Ovary (tissue), 9 donors: Measurements from ENCODE around the gene RALGPS2. TPM values are rescaled to one million over a fixed set of nuclear protein-coding genes. Genes with fewer than 3 reads are reported as not detected.

ENCODE experiments used
- DNase-seq, 5 donors: peaks; one replicate each; pipeline ENCODE4 v3.0.0-alpha.2; 2019 to 2020
- H3K27ac ChIP-seq, 2 donors: fragments of 200-600 bp; one replicate each; pipeline versions ENCODE4 v1.5.1 to v1.8.0; 2019 to 2022
- H3K27me3 ChIP-seq: fragments of 200-600 bp; one replicate; pipeline ENCODE4 v1.8.0; 2022
- H3K36me3 ChIP-seq: fragments of 200-600 bp; sonication (generic); one replicate; pipeline ENCODE4 v1.5.1; 2019
- H3K4me1 ChIP-seq: one replicate; pipeline ENCODE4 v1.8.1; 2013; ENCODE audit warnings: mild to moderate bottlenecking, moderate library complexity; ENCODE audit not compliant: insufficient read depth
- H3K4me3 ChIP-seq: fragments of 200-600 bp; sonication (generic); one replicate; pipeline ENCODE4 v1.5.1; 2017
- H3K9me3 ChIP-seq, 2 donors: fragments of 200-600 bp in 1 of 2; sonication (generic) in 1 of 2; one replicate each; pipeline versions ENCODE4 v1.5.1 to v1.8.1; 2013 to 2019; ENCODE audit warnings: mild to moderate bottlenecking in 1 of 2, moderate library complexity in 1 of 2
- EP300 ChIP-seq: sonication (generic); formaldehyde crosslinking; IDR thresholded peaks from one replicate; pipeline ENCODE4 v1.6.1; 2017; ENCODE audit warnings: antibody characterized with exemption
- POLR2A ChIP-seq: fragments of 450-650 bp; IDR thresholded peaks from one replicate; pipeline ENCODE4 v1.6.1; 2017; ENCODE audit warnings: antibody characterized with exemption, mild to moderate bottlenecking, moderate library complexity
- whole genome bisulfite sequencing, 3 donors: extraction: QIAGEN DNeasy Blood & Tissue Kit in 1 of 3; methylation state at CpG; one replicate each; pipeline versions ENCODE4 v1.1.5 to v1.1.7; 2013 to 2017; 5-methylcytosine and 5-hydroxymethylcytosine counted together
- intact Hi-C, 4 donors: fragments of 100-400 bp; cut with DNase I; formaldehyde crosslinking; loops; one replicate each; pipeline versions ENCODE4 v1.11.0 to v1.15.1; 2022 to 2023
- polyA plus RNA-seq, 2 donors: library from polyadenylated mRNA; stranded (reverse); fragments of 200-250 nt in 1 of 2; fragments of 350-450 nt in 1 of 2; fragmentation: Illumina TruSeq in 1 of 2; extraction: RNeasy Lipid Tissue Mini Kit (QIAGEN cat#74804) in 1 of 2; gene quantifications; one replicate each; pipeline ENCODE4 v1.2.3, GENCODE V29; 2013 to 2014
- total RNA-seq, 7 donors: library from RNA; depleted of rRNA in 2 of 7; stranded (reverse); fragments of >200 nt in 2 of 7; fragmentation: NEBNext Ultra II Directional in 3 of 7; extraction: Animal tissue kit (Norgen Biotek cat#: 25700) in 3 of 7; gene quantifications; one replicate each; pipeline versions ENCODE4 v1.1.0 to v1.2.4, GENCODE V29; 2016 to 2023
- TF ChIP-seq, protein P1 (sequence below), 3 donors: fragments of 450-650 bp in 2 of 3; fragments of 200-600 bp in 1 of 3; IDR thresholded peaks; one replicate each; pipeline versions ENCODE4 v1.5.1 to v1.8.0; 2016 to 2022; ENCODE audit warnings: antibody characterized with exemption in 3 of 3, mild to moderate bottlenecking in 1 of 3
- donor health status: DM: no; HTN: no; CAD: no; lungs with moderate emphysema.
- donor health status: DM: no; HTN: no; CAD: no.
- donor health status: Bipolar disorder and iron deficiency.
- donor health status: DM: yes; HTN: yes; CAD: no.
- donor health status: DM: no; HTN: no; CAD: no.
- donor health status: DM: yes; HTN: yes; CAD: no.

Gene RALGPS2
- total and polyA plus RNA-seq, 9 donors: 6.4 to 43.4 (median 25.0) TPM

DNA sequence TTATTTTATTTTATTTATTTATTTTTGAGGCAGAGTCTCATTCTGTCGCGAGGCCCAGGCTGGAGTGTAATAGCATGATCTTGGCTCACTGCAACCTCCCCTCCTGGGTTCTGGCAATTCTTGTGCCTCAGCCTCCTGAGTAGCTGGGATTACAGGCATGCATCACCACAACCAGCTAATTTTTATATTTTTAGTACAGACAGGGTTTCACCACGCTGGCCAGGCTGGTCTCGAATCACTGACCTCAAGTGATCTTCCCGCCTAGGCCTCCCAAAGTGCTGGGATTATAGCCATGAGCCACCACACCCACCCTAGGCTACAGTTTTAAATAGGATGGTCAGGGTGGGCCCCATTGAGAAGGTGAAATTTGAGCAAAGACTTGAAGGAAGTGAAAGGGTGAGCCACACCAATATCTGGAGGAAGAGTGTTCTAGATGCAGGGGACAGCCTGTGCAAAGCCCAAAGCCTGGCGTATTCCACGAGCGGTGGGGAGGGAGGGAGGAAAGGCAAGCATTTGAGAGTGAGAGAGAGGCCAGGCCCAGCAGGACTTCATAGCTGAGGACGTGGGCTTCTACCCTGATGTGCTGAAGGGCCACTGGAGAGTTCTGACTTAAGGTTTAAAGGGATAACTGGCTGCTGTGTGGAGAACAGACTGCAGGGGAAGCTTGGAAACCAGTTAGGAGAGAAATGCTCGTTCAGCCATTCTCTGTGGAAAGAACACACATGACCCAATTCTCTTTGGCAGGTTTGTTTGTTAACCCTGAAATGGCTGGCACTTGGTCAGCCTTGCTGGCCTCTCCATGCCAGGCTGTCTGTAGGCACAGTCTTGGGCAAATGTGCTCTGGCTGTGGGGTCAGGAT, 238.0 kb downstream of the RALGPS2 start:
- H3K27ac ChIP-seq: no peak overlapping the region
- WGBS, 3 donors: 65 to 77% (median 76%) methylated on average over 10 of the region's 10 CpGs
- DNase-seq: no peak
- no peak overlapping the region for H3K4me3 ChIP-seq
- TF ChIP-seq, protein P1, sequence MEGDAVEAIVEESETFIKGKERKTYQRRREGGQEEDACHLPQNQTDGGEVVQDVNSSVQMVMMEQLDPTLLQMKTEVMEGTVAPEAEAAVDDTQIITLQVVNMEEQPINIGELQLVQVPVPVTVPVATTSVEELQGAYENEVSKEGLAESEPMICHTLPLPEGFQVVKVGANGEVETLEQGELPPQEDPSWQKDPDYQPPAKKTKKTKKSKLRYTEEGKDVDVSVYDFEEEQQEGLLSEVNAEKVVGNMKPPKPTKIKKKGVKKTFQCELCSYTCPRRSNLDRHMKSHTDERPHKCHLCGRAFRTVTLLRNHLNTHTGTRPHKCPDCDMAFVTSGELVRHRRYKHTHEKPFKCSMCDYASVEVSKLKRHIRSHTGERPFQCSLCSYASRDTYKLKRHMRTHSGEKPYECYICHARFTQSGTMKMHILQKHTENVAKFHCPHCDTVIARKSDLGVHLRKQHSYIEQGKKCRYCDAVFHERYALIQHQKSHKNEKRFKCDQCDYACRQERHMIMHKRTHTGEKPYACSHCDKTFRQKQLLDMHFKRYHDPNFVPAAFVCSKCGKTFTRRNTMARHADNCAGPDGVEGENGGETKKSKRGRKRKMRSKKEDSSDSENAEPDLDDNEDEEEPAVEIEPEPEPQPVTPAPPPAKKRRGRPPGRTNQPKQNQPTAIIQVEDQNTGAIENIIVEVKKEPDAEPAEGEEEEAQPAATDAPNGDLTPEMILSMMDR (IDR thresholded peaks at IDR 0.05): no peak
- TF ChIP-seq POLR2A (no peak), EP300 (no peak)
- intact Hi-C loops: no loop called here
- H3K9me3 ChIP-seq: no peaks in the 10 kb centered on the region
- H3K27me3 ChIP-seq: no peaks in the 10 kb centered on the region
- no peaks in the 10 kb centered on the region for H3K36me3 ChIP-seq
- H3K4me1 ChIP-seq: no peaks in the 10 kb centered on the region

DNA sequence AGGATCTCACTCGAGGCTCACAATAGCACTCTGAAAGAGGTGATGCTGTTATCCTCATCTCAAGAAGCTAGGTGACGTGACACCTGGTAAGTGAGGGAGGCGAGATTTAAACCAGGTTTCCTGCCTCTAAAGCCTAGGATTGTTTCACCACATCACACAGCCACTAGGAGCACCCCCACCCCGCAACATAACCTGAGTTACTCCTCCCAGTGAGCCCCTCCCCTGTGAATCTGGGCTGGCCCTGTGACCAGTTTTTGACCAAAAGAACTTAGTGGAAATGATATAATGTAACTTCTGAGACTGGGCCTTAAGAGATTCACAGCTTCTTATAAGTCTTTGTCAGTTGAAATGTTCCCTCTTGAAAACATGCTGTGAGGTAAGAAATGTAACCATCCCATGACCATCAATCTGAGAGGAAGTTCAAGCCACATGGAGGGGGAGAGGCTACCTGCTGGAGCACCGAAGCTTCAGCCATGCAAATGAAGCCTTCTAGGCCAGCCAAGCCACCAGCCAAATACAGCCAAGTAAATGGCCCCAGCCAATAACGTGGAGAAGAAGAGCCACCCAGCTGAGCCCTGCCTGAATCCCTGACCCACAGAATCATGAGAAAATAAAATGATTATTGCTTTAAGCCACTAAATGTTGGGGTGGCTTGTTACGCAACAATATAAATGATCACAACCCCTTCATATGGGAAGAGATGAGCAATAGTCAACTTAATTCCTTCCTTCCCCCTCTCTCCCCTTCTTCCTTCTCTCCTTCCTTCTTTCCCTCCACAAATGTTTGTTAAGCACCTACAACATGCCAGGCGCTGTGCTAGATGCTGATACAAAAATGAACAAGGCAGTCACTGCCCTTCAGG, 239.7 kb downstream of the RALGPS2 start:
- no peak for DNase-seq
- no peaks in the 10 kb centered on the region for H3K36me3 ChIP-seq
- H3K27ac ChIP-seq: no peak overlapping the region
- no peak overlapping the region for H3K4me3 ChIP-seq
- no peaks in the 10 kb centered on the region for H3K9me3 ChIP-seq
- H3K4me1 ChIP-seq: no peaks in the 10 kb centered on the region
- TF ChIP-seq EP300: no peak
- TF ChIP-seq POLR2A: no peak
- intact Hi-C loops: no loop called here
- H3K27me3 ChIP-seq: no peaks in the 10 kb centered on the region
- 87 to 93% (median 92%) methylated on average over 8 of the region's 8 CpGs for WGBS, 3 donors

DNA sequence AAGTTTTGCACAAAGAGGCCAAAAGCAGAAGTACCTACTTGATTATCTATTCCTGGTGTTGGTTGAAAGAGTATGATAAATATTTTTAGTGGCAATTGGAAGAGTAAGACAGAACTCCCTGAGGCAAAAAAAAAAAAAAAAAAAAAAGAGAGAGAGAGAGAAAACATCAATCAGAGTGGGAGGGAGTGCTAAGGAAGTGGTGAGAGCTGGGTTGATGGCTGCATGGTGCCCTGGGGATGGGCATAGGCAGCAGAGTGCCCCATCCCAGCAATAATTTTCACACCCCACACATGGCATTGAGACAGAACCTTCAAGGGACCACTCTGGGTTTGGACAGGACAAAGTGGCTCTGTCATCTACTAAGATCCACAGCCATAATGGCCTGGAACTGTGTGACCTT, 241.3 kb downstream of the RALGPS2 start:
- DNase-seq: no peak
- intact Hi-C loops: no loop called here
- no peak overlapping the region for H3K27ac ChIP-seq
- TF ChIP-seq, protein P1 (IDR thresholded peaks at IDR 0.05): no peak
- TF ChIP-seq EP300 (no peak), POLR2A (no peak)
- H3K4me3 ChIP-seq: no peak overlapping the region
- H3K36me3 ChIP-seq: no peaks in the 10 kb centered on the region
- H3K9me3 ChIP-seq: no peaks in the 10 kb centered on the region
- H3K27me3 ChIP-seq: no peaks in the 10 kb centered on the region
- H3K4me1 ChIP-seq: no peaks in the 10 kb centered on the region

DNA sequence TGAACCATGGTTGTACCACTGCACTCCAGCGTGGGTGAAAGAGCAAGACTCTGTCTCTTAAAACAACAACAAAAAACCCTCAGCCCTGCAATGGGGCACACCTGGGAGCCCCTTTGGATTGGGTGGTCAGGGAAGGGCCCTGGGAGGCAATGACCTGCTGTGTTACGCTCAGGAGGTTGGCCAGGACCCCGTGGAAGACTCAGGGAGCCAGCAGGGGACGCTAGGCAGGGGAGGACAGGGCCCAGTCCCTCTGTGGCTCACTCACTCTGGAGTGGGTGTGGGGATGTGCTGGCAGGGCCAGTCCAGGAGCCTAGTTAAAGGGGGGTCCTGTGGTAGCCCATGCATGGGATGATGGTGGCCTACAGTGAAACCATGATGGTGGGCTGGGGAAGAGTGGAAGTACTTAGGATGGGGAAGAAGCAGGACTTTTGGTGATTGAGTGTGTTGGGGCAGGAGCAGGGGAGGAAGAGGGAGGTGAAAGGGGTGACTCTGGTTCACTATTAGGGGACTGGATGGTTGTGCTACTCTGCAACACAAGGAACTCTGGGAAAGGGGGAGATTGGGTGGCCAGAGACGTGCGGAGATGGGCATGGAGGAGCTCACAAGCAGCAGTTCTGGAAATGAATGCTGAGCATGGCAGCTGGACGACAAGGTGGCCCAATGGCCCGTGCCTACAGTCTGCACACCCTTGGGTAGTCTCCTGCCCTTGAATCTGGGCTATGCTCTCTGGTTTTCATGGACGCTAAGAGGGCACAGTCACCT, 244.4 kb downstream of the RALGPS2 start:
- H3K36me3 ChIP-seq: no peaks in the 10 kb centered on the region
- no peaks in the 10 kb centered on the region for H3K9me3 ChIP-seq
- no peak overlapping the region for H3K4me3 ChIP-seq
- no peaks in the 10 kb centered on the region for H3K27me3 ChIP-seq
- H3K27ac ChIP-seq: no peak overlapping the region
- no peak for TF ChIP-seq POLR2A
- TF ChIP-seq, protein P1 (IDR thresholded peaks at IDR 0.05): no peak
- no peak for TF ChIP-seq EP300
- no peaks in the 10 kb centered on the region for H3K4me1 ChIP-seq
- no peak for DNase-seq
- intact Hi-C loops: no loop called here
- 93 to 94% (median 94%) methylated on average over 9 of the region's 9 CpGs for WGBS, 3 donors
